ENCODE measurements around the gene PADI4.

GRCh38 chr1:17304826-17305175 lies 3.2 kb upstream of the PADI4 start:
- TF ChIP-seq CTCF (conservative IDR thresholded peaks at IDR 0.05; ENCODE audit: low read depth in 2 of 2): no peak
- TF ChIP-seq EZH2phosphoT487 (IDR thresholded peaks at IDR 0.05; ENCODE audit: unreplicated experiment): no peak
- TF ChIP-seq POLR2AphosphoS5 (IDR thresholded peaks at IDR 0.05; ENCODE audit: low read depth): no peak

Data from GM23338 (cell line).